Inflammatory macrophage (primary cell): ENCODE results near the gene NCOA3.
"Not testable (repeated sequence)": the region's sequence is repeated elsewhere in the genome, so short reads cannot be mapped to it uniquely, and the experiment has no call there.

Experiments used
- DNase-seq, 2 donors: peaks; one replicate each; pipeline ENCODE4 v3.0.0-alpha.2; 2020 to 2022

The NCOA3 gene

DNA sequence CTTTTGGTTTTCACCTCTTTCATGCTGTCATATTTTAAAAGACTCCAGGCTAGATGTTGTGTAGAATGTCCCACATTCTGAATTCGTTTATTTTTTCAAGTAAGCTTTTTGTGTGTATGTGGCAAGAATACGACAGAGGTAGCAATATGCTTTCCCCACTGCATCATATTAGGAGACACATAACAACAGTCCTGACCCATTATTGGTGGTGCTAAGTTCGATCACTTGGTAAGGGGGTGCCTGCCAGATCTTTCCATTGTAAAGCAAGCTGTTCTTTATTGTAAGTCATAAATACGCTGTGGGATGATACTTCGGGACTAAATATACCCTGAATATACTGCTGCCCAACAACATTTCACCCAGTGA lies 588 bp upstream of the NCOA3 start:
- no peak for DNase-seq

DNA sequence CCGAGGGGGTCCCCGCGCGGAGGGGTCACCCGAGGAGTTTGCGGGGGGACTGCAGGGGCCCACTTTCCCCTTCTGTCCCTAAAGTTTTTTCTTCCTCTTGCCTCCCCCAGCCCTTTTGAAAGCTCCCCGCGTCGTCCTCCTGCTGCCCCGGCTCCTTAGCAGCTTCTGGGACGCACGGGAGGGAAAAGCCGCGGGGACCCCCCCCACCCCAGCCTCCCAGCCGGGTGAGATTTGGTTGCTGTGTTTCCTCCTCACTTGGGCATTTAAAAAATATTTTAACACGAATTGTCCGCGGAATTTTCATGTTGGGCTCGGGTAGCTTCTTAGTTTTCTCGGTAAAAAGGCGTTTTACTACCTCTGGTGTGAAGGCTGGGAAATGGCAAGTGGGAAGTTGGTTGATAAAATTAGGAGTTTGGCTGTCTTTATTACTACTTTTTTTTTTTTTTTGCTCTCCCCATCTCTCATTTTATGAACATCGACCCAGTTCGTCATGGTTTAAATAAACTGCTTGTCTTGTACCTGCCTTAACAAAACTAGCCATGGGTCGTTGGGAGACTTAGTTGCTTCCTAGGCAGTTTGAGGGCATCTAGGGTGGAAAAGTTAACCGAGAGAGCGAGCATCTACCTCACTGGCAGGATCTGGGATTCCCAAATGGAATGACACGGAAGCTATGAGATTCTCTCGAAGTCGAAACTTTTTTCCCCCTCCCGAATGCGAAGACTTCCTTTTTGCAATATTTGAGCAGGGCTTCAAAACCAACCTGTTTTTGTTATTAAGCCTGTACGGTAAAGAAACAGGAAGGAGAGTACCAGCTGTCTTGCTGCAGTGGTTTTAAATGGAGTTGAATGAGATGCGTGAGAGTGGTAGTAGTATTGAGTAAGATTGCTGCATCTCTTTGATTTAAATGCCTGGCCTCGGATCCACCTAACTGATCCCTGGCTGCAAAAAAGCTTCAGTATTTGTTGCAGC lies 868 bp downstream of the NCOA3 start:
- DNase-seq = peak; percentile 65 to 70

DNA sequence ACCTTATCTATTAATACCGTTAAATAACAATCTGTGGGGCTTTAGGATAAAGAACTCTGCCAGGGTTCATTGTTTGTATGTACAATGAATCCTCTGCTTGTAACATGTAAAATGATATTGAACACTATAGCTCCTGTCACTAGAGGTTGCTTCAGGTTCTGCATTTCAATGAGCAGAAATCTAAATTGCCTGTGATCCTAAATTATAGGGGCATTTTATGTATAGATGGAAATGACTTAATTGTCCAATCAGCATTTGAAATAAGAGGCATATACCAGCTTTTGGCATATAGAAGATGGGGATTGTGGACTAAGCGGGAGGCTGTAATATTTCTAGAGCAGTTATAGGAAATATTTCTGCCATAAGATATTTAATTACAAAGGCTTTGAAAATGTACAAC lies 2.0 kb downstream of the NCOA3 start:
- no peak for DNase-seq

DNA sequence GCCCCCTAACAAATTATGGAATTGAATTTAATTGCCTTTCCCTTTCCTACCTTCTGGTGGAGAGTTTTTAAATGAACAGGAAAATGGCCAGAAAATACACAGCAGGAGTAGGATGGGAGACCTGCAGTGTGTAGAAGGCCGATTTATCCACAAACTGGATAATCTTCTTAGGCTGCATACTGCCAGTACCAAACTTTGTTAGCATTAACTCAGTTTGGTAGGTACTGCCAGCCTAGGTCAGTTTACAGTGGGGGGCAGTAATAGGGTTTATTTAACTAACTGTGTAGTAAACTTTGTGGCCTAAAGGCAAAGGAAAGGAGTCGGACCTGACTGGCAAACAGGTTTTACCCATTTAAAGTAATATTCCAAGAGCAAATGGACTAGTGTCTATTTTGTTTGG lies 4.6 kb downstream of the NCOA3 start:
- no peak for DNase-seq

DNA sequence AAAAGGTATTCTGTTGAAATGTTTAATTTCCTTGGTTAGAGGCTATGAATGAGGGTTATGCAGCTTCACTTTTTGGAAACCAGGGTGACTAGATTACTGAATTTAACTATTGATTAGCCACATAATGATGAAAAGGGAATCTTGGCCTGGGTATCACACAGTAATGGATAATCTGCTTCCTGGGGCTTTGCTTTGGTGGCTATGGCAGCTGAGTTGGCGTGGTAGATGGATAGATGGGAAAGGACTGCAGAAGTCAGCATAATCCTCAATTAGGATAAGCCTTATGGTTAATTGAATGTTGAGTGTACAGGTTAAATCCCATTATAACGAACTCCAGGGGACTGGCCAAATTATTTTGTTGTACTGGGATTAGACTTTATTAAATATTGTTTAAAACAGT lies 5.2 kb downstream of the NCOA3 start:
- no peak for DNase-seq

DNA sequence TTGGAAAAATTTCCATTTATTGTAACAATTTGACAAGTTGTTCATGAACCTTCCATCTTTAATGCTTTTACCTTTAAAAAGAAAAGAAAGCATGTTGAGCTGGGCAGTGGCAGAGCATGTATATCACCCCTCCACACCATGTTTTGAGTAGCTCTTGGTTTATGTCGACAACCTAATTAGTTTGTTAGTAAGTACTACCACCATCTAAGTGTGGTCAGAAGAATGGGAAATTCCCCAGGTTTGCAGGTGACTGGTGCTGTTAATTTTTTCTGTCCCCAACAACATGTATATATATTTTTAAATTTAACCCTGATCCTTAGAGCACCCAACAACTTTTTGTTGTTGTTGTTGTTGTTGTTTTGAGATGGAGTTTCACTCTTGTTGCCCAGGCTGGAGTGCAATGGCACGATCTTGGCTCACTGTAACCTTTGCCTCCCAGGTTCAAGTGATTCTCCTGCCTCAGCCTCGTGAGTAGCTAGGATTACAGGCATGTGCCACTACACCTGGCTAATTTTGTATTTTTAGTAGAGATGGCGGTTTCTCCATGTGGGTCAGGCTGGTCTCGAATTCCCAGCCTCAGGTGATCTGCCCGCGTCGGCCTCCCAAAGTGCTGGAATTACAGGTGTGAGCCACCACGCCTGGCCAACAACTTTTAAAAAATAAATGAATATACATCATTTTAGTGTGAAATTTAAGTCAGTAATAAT lies 5.7 kb downstream of the NCOA3 start:
- not testable (repeated sequence) for DNase-seq

DNA sequence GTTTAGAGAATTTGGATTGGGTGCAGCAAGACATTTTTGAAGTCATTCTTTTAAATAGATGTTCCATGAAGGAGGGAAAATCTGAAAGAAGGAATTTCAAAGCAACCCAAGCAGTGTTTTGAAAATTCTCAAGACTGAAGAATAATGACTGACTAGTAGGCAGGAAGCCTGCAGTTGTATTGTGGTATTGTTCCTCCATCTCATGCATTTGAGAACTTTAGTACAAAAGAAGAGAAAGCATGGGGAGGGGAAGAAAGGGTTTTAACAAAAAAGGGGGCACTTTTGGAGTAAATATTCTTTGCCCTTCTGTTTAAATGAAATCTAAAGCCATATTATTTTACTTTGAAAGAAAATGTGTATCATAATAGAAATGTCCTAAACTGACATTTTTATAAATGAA lies 6.6 kb downstream of the NCOA3 start:
- no peak for DNase-seq

DNA sequence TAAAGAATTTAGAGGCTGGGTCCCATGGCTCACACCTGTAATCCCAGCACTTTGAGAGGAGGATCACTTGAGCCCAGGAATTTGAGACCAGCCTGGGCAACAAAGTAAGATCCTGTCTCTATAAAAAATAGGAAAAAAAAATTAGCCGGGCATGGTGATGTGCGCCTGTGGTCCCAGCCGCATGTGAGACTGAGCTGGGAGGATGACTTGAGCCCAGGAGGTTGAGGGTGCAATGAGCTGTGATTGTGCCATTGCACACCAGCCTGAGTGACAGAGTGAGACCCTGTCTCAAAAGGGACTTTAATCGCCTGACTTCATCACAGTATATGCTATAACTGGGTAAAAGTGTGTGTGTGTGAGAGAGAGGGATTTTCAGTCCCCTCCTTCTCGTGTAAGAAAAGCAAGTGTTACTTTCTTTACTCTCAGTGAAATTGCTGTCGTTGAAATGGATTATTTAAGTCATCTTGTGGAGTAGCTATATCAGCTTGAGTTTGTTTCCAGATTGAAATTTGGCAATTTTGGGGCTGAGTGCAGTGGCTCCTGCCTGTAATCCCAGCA lies 7.5 kb downstream of the NCOA3 start:
- no peak for DNase-seq

DNA sequence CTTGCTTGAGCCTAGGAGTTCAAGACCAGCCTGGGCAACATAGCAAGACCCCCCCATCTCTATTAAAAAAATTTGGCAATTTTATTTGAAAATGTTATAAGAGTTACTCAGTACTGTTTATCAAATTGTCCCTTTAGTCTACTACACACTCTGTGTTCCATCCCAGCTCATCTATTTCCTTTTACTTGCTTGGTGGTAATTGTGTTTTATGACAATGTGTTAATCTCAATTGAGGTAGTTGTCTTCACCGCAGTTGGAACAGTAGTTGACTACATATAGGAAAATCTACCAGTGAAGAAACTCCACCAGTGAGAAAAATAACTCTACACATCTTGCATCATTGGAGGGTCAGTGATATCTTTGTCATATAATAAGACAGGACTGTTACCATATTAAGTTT lies 8.0 kb downstream of the NCOA3 start:
- no peak for DNase-seq

DNA sequence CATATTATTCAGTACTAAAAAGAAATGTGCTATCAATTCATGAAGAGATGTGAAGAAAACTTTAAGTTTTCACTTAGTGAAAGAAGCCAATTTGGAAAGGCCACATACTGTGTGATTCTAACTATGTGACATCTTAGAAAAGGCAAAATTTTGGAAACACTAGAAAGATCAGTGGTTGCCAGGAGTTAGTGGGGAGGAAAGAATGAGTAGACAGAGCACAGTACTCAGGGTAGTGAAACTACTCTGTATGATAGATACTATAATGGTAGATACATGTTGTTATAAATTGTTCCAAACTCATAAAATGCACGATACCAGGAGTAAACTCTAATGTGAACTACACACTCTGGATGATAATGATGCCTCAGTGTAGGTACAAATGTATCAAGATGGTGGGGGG lies 14.2 kb downstream of the NCOA3 start:
- no peak for DNase-seq

DNA sequence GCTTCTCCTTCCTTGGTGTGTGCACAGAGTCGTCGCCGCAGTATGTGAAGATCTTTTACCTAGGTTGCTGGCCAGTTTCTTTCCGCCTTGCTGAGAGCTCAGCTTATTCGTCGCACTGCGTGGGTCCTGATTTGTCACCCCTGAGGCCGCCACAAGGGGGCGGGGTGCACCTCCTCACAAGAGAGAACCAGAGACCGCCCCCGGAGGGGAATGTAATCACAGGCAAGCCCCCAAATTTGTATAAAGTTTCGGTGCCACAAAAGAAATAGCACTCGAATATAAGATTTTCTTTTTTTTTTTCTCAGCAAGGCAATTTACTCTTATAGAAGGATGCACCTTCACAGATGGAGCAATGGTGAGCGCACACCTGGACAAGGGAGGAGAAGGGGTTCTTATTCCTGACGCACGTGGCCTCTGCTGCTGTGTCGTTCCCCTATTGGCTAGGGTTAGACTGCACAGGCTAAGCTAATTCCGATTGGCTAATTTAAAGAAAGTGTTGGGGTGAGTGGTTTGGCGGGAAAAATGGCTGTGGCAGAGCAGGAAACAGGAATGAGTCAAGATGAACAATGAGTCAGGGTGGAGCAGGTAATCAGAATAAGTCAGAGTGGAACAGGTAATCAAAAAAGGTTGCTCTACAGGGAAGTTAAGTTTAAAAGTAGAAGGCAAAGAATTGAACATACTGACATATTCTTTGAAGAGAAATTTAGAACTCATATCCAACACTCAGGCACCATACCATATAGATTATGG lies 19.5 kb downstream of the NCOA3 start:
- no peak for DNase-seq

DNA sequence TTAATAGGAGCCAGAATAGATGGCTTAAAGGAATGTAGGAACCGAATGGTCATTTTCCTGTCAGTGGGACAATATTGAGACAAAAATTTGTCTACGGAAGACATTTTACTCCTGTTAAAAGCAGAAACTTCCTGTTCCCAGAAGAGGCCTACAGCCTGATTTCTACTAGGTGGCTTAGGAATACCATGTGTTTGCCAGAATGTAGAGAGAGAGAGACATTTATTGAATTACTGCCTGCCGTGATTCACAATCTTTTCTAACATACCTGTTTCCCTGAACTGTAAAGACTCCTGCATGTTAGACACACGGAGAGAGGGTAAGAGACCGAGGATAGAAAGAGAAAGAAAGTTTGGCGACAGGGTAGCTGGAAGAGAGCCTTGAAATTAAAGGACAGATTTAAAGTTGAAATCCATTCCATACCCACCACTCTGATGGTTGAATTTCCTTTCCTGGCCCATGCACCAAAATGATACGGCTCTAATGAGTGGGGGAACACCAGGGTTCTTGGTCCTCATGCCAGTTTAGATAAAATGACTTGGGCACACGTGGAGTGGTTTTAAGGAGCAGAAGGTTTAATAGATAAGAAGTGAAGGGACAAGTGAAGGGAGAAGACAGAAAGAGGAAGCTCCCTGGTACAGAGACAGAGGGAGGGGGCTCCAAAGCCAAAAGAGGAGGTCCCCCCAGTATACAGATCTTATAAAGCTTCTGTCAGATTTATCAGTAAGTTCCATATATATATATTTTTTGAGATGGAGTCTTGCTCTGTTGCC lies 22.5 kb downstream of the NCOA3 start:
- no peak for DNase-seq

DNA sequence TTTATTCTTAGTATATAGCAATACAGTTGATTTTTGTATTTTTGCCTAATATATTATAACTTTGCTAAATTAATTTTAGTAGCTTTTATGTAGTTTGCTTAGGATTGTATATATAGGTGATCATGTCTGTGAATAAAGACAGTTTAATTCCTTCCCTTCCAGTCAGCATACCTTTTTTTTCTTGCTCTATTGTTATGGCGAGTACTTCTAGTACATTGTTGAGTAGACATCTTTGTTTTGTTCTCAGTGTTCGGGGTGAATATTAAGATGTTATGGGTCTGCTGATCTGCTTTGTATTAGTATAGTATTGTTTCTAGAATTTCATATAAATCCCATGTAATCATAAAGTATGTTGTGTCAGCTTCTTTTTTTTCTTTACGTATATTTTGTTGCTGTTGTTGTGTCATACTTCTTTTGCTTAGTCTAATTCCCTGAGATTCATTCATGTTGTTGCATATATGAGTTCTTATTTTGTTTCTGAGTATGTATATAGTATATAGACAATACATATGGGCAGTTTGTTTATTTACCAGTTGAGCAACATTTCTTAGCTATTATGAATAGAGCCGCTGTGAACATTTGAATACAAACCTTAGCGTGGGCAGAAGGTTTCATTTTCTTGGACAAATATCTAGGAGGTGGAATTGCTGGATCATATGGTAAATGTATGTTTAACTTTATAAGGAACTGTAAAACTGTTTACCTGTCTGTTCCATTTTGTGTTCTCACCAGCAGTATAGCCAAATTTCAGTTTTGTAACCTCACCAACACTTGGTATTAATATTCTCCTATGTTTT lies 25.5 kb downstream of the NCOA3 start:
- DNase-seq = no peak

DNA sequence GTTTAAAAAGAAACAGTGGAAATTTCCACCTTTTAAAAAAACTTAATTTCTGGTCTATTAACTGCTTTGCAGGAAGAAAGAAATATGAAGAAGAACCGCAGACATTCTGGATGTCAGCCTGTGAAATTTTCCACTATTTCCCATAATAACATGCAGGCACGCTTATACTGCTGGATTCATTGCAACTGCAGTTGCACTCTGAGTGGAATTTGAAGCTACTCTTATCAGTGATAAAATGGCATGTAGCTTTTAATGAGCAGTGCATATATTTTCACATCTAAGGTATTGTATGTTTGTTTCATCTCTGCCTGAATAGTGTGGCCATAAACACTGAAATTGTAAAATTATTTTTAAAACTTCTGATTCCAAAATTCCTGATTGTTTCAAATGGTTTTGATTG lies 28.2 kb downstream of the NCOA3 start:
- no peak for DNase-seq

DNA sequence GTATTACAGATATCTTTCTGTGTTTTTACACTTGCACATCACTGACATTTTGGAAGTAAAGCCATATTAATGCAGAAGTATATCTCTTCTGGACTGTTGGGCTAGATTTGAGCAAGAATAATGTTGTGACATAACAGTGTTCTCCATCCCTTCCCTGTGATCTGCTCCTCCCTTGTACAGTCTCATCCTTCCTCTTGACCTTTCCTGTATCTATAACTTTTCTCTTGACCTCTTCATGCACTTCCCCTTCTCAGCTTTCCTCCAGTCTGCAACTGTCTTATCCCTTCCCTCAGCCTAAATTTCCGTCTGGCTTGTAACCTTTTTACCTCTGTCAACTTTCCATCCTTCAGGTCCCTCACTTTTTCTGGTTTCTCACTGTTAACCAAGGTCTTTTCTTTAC lies 29.8 kb downstream of the NCOA3 start:
- DNase-seq = peak; percentile 51 to 88

DNA sequence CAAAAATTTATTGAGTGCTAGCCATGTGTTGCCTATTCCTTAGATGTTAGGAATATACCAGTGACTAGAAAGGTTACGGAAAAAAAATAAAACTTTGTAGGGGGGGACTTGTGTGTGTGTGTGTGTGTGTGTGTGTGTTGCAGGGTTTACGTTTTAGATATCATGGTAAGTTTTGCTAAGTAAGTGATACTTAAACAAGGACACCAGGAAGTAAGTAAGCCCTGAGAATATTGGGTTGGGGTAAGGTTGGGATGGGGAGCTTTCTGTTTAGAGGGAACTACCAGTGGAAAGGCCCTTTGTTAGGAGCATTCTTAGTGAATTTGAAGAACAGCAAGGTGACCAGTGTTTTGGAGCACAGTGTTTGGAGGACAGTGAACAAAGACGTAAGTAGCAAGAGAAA lies 30.3 kb downstream of the NCOA3 start:
- DNase-seq = no peak

DNA sequence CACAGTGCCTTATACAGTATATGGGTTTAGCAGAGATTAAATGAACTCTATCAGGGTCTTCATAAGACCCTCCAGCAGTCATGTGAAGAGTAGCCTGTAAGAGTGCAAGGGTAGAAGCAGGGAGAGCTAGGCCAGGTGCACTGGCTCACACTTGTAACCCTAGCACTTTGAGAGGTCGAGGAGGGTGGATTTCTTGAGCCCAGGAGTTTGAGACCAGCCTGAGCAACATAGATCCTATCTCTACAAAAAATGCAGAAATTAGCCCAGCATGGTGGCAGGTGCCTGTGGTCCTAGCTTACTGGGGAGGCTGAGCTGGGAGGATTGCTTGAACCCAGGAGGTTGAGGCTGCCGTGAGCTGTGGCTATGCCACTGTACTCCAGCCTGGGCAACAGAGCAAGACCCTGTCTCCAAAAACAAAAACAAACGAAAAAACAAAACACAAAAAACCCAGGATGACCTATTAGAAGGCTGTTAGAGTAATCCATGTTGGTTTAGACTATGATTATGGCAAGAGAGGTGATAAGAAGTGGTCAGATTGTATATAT lies 31.9 kb downstream of the NCOA3 start:
- no peak for DNase-seq

DNA sequence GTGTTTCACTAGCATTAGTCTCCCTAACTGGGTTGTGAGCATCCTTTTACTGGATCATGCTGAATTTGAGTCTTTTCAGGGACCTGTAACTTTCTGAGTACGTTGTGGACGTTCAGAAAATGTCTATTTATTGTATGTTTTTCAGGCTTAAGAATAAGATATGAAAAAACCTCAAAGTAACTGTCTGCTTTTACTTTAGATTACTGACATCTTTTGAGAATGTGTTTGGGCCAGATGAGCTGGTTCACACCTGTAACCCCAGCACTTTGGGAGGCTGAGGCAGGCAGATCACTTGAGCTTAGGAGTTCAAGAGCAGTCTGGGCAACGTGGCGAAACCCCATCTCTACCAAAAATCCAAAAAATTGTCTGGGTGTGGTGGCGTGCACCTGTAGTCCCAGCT lies 32.7 kb downstream of the NCOA3 start:
- no peak for DNase-seq

DNA sequence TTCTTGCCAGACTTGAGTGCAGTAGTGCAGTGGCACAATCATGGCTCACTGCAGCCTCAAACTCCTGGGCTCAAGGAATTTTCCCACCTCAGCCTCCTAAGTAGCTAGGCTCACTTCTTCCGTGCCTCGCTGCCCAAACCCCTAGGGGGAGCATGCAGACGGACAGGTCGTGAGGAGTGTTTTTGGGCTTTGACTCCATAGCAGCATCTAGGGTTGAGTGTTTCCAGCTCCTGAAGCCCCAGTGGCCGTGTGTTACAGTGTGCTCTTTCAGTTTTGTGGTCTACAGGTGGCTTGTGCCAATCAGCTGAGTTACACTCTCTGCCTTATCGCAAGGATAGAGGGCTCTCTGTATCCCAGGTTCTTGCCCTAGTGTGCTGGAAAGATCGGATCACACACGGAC lies 33.4 kb downstream of the NCOA3 start:
- DNase-seq = no peak

DNA sequence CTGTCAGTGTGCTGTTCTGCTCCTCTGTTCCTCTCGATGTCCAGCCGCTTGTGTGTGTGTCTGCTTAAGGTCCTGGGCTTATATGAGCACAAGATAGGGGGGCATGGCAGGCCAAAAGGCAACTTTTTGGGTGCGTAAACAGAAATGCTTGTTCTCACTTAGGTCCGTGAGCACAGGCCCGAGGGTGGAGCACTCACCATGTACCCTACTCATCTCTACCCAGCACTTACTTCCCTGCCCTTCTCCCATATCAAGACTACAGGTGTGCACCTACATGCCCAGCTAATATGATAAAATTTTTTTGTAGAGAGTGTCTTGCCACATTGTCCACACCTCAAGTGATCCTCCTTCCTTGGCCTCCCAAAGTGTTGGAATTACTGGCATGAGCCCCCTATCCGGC lies 34.3 kb downstream of the NCOA3 start:
- no peak for DNase-seq
